Measurements from ENCODE around the gene TRPV3.

- TF ChIP-seq, protein P1, sequence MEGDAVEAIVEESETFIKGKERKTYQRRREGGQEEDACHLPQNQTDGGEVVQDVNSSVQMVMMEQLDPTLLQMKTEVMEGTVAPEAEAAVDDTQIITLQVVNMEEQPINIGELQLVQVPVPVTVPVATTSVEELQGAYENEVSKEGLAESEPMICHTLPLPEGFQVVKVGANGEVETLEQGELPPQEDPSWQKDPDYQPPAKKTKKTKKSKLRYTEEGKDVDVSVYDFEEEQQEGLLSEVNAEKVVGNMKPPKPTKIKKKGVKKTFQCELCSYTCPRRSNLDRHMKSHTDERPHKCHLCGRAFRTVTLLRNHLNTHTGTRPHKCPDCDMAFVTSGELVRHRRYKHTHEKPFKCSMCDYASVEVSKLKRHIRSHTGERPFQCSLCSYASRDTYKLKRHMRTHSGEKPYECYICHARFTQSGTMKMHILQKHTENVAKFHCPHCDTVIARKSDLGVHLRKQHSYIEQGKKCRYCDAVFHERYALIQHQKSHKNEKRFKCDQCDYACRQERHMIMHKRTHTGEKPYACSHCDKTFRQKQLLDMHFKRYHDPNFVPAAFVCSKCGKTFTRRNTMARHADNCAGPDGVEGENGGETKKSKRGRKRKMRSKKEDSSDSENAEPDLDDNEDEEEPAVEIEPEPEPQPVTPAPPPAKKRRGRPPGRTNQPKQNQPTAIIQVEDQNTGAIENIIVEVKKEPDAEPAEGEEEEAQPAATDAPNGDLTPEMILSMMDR (IDR thresholded peaks at IDR 0.05; ENCODE audit: low read length), result no peak
- no peak for TF ChIP-seq EZH2 (optimal IDR thresholded peaks at IDR 0.05; ENCODE audit: low read depth, low read length)
Measured at GRCh38 chr17:3576970-3577369, 19.4 kb upstream of the TRPV3 start.
